ENCODE data around the gene MRPL54.

- TF ChIP-seq, protein P1, sequence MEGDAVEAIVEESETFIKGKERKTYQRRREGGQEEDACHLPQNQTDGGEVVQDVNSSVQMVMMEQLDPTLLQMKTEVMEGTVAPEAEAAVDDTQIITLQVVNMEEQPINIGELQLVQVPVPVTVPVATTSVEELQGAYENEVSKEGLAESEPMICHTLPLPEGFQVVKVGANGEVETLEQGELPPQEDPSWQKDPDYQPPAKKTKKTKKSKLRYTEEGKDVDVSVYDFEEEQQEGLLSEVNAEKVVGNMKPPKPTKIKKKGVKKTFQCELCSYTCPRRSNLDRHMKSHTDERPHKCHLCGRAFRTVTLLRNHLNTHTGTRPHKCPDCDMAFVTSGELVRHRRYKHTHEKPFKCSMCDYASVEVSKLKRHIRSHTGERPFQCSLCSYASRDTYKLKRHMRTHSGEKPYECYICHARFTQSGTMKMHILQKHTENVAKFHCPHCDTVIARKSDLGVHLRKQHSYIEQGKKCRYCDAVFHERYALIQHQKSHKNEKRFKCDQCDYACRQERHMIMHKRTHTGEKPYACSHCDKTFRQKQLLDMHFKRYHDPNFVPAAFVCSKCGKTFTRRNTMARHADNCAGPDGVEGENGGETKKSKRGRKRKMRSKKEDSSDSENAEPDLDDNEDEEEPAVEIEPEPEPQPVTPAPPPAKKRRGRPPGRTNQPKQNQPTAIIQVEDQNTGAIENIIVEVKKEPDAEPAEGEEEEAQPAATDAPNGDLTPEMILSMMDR (IDR thresholded peaks at IDR 0.05; ENCODE audit: insufficient read depth, low read depth, low read length) = no peak
- TF ChIP-seq EZH2 (IDR thresholded peaks at IDR 0.05; ENCODE audit: insufficient read depth, low read length) = no peak
These were observed 26.3 kb upstream of the MRPL54 start for GRCh38 chr19:3736106-3736724.
